ENCODE results near the gene DPYD. TPM values are rescaled to one million over a fixed set of nuclear protein-coding genes. Genes with fewer than 3 reads are reported as not detected.

Gene DPYD
- total and polyA plus RNA-seq, 10 of the 15 experiments (the other 5 are each of a cell fraction or from before 2014, with no cell fraction given) = 5.7 to 23.8 (median 10.2) TPM

- no peak overlapping the region for H3K4me3 ChIP-seq
- H2AFZ ChIP-seq (ENCODE audit: control insufficient read depth, low read depth, low read length) = no peak overlapping the region
- no peak for FAIRE-seq
- RAD21 ChIA-PET (ENCODE audit: unreplicated experiment) = no interaction called here
- POLR2A ChIA-PET = no interaction called here
- no peaks in the 10 kb centered on the region for H3K4me1 ChIP-seq (ENCODE audit: control insufficient read depth, insufficient read depth, low read length)
- WGBS (ENCODE audit: insufficient coverage, insufficient replicate concordance, low lambda C conversion rate, missing lambda C conversion rate) = 0% methylated on average over 2 of the region's 2 CpGs
- in situ Hi-C loops (cut with MboI) (no loop called here), intact Hi-C loops (cut with micrococcal nuclease; ENCODE audit: unreplicated experiment) (no loop called here)
- no peaks in the 10 kb centered on the region for H3K79me2 ChIP-seq (ENCODE audit: control insufficient read depth, insufficient read depth, low read length)
- no TSS peak for BruUV-seq (replicated peaks)
- no peak for TF ChIP-seq MYC (IDR thresholded peaks at IDR 0.05; ENCODE audit: insufficient read depth, insufficient read length, insufficient replicate concordance, low read length, severe bottlenecking)
- no peak for TF ChIP-seq SMARCA5 (IDR thresholded peaks at IDR 0.05)
- TF ChIP-seq IRF5 (IDR thresholded peaks at IDR 0.05; ENCODE audit: borderline replicate concordance) = no peak
- no peak for TF ChIP-seq SUPT20H (IDR thresholded peaks at IDR 0.05; ENCODE audit: borderline replicate concordance, control insufficient read depth, low read depth, low read length)
- no peak for TF ChIP-seq TCF3 (IDR thresholded peaks at IDR 0.05; ENCODE audit: borderline replicate concordance, insufficient read depth, low read depth, low read length)
- no peak for TF ChIP-seq GABPA (IDR thresholded peaks at IDR 0.05; ENCODE audit: low read depth)
- TF ChIP-seq ZZZ3 (IDR thresholded peaks at IDR 0.05; ENCODE audit: control insufficient read depth, insufficient read length, low read depth) = no peak
- TF ChIP-seq IKZF1 (conservative IDR thresholded peaks at IDR 0.05) = no peak
- no peak for TF ChIP-seq IRF4 (IDR thresholded peaks at IDR 0.05; ENCODE audit: low read depth, low read length)
- no peak for TF ChIP-seq NR2F1 (conservative IDR thresholded peaks at IDR 0.05)
- TF ChIP-seq ZNF384 (IDR thresholded peaks at IDR 0.05; ENCODE audit: borderline replicate concordance, low read depth, low read length) = no peak
- no peak for TF ChIP-seq NRF1 (conservative IDR thresholded peaks at IDR 0.05; ENCODE audit: low read depth, low read length)
- TF ChIP-seq USF2 (IDR thresholded peaks at IDR 0.05; ENCODE audit: borderline replicate concordance, low read depth, low read length) = no peak
- no peak for TF ChIP-seq BCL3 (IDR thresholded peaks at IDR 0.05; ENCODE audit: borderline replicate concordance, insufficient read depth, low read depth, low read length, poor library complexity, severe bottlenecking)
- TF ChIP-seq MTA2 (IDR thresholded peaks at IDR 0.05; ENCODE audit: low read depth) = no peak
- TF ChIP-seq SMAD5 (IDR thresholded peaks at IDR 0.05; ENCODE audit: low read depth) = no peak
- TF ChIP-seq SMAD1 (IDR thresholded peaks at IDR 0.05; ENCODE audit: low read depth, partially characterized antibody) = no peak
- TF ChIP-seq, protein P1, sequence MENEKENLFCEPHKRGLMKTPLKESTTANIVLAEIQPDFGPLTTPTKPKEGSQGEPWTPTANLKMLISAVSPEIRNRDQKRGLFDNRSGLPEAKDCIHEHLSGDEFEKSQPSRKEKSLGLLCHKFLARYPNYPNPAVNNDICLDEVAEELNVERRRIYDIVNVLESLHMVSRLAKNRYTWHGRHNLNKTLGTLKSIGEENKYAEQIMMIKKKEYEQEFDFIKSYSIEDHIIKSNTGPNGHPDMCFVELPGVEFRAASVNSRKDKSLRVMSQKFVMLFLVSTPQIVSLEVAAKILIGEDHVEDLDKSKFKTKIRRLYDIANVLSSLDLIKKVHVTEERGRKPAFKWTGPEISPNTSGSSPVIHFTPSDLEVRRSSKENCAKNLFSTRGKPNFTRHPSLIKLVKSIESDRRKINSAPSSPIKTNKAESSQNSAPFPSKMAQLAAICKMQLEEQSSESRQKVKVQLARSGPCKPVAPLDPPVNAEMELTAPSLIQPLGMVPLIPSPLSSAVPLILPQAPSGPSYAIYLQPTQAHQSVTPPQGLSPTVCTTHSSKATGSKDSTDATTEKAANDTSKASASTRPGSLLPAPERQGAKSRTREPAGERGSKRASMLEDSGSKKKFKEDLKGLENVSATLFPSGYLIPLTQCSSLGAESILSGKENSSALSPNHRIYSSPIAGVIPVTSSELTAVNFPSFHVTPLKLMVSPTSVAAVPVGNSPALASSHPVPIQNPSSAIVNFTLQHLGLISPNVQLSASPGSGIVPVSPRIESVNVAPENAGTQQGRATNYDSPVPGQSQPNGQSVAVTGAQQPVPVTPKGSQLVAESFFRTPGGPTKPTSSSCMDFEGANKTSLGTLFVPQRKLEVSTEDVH (IDR thresholded peaks at IDR 0.05; ENCODE audit: low read depth, partially characterized antibody) = no peak
- TF ChIP-seq NFYA (IDR thresholded peaks at IDR 0.05; ENCODE audit: borderline replicate concordance, low read depth, low read length) = no peak
- H3K4me2 ChIP-seq (ENCODE audit: control insufficient read depth, insufficient read depth) = no peak overlapping the region
- H4K20me1 ChIP-seq (ENCODE audit: control insufficient read depth, insufficient read depth) = no peaks in the 10 kb centered on the region
- H3K27me3 ChIP-seq (replicated peaks in 1 of 2; ENCODE audit: control insufficient read depth in 2 of 2, insufficient read depth in 2 of 2, low read length in 1 of 2) = no peaks in the 10 kb centered on the region
- H3K9me3 ChIP-seq (replicated peaks; ENCODE audit: control insufficient read depth, insufficient read depth, low read length) = peaks cover 3% of the 10 kb centered on the region; the same call in 2 of the 3 replicates
- H3K9ac ChIP-seq (ENCODE audit: control insufficient read depth, insufficient read depth, low read length) = no peak overlapping the region
- SMC1A ChIA-PET (ENCODE audit: uncharacterized antibody, unreplicated experiment) = interaction anchor here (0.8 kb wide), 1 partner anchor 29 kb away, joined by 3 read pairs; no protein-coding TSS in a partner anchor
- H3K36me3 ChIP-seq (ENCODE audit: control insufficient read depth in 2 of 2, insufficient read depth in 2 of 2, low read length in 1 of 2) = no peaks in the 10 kb centered on the region
- DNase-seq (ENCODE audit: low read depth, low spot score) = no peak
- ATAC-seq = no peak
- CTCF ChIA-PET = interaction anchor here (1.0 kb wide), 1 partner anchor 294 kb away, joined by 3 read pairs; no protein-coding TSS in a partner anchor
- no peak overlapping the region for H3K27ac ChIP-seq (ENCODE audit: control insufficient read depth, insufficient read depth)
Observed at GRCh38 chr1:97167246-97167645, 753.6 kb downstream of the DPYD start.

Measured in GM12878 (cell line).